Stimulated activated CD8-positive, alpha-beta memory T cell treated with anti-CD3 and anti-CD28 coated beads, Interleukin-15, amount 100 ng/mL, for 4 hours (primary cell): ENCODE data around the gene MCF2L2.
A peak's percentile ranks its signal among the peaks of the same experiment; 100 is the strongest.
"Not testable (repeated sequence)": the region's sequence is repeated elsewhere in the genome, so short reads cannot be mapped to it uniquely, and the experiment has no call there.

Experiments
- DNase-seq, 2 donors: peaks; one replicate each; pipeline ENCODE4 v3.0.0-alpha.2; 2020; ENCODE audit warnings: low read depth in 2 of 2

Gene MCF2L2

DNA sequence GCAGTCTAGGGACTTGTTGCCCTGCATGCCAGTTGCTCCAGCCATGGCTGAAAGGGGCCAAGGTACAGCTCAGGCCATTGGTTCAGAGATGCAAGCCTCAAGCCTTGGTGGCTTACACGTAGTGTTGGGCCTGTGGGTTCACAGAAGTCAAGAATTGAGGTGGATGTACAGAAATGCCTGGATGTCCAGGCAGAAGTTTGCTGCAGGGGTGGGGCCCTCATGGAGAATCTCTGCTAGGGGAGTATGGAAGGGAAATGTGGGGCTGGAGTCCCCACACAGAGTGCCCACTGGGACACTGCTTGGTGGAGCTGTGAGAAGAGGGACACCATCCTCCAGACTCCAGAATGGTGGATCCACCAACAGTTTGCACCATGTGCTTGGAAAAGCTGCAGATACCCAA lies 186.0 kb downstream of the MCF2L2 start:
- DNase-seq: no peak

DNA sequence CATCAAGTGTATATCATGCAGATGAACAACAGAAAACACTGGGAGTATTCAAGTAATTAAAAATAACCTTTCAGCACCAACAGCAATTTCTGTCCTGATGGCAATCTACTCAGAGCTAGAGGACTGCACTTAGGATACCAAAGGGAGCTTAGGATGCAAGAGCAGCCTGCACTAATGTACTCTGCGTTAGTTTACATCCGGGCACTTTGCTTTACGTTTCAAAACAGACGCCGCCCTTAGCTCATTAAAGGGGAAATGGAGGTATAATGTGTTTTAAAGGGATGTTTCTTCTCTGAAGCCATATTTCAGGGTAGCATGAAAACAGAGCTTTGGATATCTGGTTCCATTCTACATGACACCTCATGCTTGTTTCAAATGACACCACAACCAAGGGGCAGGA lies 189.4 kb downstream of the MCF2L2 start:
- DNase-seq: no peak

DNA sequence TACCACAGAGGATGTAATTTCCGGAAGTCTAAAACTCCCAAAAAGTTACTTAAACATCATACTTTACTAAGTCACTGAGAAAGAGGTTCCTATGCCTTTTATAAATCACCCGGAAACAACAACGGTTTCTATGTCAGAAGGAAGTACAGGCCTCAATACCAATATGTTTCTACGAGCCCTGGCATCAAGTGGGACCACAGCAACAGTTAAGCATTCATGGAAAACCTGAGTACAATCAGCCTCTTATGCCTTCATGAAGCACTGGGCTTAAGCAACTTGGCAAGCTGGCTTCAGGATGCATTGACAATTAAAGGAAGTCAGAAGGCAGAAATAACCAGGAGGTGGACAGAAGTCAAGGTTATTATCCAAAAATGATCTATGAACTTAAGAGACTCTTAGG lies 194.5 kb downstream of the MCF2L2 start:
- DNase-seq: no peak

DNA sequence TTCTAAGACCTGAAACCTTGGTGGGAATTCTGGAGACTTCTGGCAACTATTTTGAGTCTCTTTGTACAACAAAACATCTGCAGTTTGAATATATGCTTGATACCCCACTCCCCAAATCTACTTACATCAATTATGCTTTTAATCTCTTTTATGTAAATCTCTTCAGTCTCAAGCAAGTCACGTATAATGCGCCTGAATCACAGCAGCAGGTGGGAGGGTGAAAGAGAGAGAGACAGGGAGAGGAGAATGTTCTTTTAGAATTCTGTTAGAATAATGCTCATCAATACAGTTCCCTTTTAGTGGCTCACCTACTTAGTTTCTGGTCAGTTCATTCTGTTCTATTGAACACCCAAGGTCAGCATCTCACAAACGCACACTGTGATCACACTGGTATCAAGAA lies 197.6 kb downstream of the MCF2L2 start:
- DNase-seq: no peak

DNA sequence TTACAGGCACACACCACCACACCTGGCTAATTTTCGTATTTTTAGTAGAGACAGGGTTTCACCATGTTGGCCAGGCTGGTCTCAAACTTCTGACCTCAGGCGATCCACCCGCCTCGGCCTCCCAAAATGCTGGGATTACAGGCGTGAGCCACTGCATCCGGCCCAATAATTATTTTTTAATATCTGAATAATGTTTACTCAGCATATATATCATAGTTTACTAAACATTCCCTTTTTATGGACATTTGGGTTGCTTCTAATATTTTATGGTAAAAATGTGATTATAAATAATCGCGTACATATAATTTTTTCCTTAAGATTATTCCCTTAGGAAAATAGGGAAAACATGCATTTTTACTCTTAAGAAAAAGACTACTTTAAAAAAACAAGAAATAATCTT lies 198.2 kb downstream of the MCF2L2 start:
- DNase-seq: not testable (repeated sequence)

DNA sequence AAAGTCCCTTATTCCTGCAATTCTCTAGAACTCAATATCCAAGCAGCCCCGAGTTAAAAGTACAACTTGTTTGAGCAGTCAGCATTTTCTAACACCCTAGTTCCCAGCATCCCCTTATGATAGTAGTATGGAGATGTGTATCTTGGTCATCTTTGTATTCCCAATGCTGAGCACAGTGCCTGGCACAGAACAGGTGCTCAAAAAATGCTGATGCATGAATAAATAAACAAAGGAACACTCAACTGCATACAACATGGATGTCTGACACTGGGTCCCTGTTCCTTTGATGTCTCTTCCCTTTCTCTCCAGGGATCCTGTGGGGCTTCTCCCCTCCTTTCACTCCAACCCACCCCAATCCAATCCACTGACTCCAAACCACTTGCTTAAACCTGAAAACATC lies 199.2 kb downstream of the MCF2L2 start:
- DNase-seq: no peak

DNA sequence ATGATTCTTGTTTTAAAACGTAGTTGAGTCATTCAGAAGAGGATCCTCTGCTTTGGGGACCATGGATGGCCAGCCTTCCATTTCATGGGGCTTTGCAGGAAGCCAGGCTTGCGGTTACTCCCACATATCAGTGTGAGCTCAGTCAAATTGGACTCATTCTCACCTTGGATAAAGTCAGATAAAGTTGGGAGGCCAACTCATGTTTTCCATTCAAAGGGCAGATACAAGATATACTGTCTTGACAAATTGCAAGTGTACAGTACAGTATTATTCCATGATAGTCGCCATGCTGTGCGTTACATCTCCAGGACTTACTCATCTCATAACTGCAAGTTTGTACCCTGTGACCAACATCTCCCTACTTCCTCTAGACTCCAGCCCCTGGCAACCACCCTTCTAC lies 200.8 kb downstream of the MCF2L2 start:
- no peak for DNase-seq

DNA sequence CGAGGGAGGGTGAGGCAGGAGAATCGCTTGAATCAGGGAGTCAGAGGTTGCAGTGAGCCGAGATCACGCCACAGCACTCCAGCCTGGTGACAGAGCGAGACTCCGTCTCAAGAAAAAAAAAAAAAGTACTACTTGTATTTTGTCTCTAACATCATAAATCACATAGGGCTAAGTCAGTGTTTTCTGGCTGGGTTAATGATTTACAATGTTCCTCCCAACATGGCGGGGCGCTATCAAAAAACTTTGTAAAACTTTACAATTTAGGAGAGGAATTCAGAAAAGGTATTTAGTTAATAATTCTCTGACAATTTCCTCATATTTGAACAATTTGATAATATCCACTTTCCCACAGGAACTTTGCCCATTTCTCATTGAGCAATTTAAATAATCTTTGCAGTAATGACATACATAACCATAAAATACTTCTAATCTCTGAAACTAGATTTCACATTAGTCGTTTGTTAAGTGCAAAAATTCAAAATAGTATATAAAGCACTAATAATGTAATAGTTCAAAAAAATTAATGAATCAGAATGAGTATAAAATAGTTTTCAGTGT lies 202.0 kb downstream of the MCF2L2 start:
- no peak for DNase-seq

DNA sequence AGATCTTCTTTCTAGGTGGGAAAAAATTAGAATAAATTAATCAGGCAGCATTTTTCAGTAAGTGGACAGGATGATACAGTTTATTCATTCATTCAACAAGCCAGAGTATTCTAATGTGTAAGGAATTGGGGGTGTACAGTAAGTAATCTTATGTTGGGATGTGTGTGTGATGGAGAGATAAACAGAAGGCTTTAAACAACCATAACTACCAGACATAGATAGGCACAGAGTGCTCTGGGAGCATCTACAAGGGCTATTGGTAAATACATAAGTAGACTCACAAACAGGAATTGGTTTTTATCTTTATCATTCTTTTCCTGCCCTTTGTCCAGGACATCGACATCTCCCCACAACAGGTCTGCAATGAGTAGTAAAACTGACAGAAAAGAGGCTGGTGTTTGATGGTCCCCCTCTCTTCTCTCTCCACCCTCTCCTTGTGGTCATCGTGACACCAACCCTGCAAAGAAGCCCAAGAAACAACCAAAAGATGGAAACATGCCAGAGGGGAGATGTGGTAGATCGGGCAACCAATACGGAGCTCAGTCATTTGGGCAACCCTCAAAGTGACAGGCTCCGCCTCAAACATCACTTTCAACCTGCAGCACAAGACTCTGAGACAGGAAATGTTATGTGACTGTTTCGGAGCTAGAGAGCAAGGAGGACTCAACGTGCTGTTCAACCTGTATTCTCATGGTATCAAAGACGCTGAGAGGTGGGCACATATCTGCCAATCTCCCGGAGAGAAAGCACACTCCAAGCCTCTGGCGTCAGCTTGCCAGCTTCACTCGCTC lies 204.0 kb downstream of the MCF2L2 start:
- peak in 1 of 2 donors; percentile 24 for DNase-seq

DNA sequence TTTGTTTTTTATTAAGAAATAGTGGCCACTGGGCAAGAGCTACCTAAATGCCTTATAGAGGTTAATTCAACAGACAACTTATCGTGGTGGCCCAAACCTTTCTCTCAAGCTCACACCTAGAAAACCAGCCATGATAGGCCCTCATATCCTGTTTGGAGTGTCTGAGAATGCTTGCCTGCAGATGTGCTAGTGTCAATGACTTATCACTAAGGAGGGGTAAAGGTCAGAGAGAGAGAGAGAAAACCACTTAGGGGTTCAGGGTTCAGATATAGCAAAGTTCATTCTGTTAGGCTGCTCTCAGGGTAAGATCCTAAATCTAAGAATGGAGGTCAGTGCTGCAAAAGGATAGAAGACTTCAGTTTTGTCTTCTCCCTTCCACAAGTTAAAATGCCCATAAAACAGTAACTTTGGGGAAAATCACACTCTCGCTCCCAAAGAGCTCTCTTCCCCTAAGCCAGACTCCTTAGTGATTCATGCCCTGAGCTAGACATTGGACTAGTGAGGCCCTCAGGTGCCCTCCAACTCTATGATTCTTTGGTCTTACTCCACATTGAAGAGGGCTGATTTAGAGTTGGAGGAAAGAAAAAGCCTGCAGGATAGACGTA lies 205.7 kb downstream of the MCF2L2 start:
- no peak for DNase-seq

DNA sequence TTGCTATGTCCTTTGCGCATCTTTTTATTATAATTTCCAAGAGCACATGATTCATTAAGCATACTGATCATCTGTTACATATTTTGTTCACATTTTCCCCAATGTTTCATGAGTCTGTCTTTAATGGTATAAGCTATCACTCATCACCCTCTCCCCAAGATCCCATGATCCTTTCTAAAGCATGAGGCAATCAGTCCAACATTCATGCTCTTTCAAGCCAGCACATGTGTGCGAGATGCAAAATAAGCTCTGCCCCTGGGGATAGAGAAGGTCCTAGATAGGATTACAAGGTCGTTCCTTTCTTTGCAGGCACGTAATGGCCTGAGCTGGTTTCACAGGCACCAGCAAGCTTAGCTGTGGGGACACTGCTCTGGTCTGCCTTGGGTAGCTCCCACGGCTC lies 207.6 kb downstream of the MCF2L2 start:
- no peak for DNase-seq

DNA sequence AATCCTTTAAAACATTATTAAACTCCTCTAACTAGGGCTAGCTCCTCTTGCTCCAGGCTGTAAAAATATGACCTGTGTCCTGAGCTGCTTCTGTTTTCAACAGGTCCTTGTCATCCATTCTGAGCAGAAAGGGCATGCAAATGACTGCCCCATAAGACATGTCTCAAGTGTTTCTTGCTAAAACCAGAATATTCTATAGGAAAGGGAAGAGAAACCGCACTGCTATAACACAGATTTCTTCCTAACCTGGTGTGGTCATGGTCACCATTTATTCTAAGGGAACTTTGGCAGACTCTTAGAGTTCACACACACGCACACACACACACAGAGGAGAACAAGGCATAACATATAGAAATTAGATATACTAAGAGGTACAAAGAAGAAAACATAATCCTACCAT lies 209.6 kb downstream of the MCF2L2 start:
- no peak for DNase-seq

DNA sequence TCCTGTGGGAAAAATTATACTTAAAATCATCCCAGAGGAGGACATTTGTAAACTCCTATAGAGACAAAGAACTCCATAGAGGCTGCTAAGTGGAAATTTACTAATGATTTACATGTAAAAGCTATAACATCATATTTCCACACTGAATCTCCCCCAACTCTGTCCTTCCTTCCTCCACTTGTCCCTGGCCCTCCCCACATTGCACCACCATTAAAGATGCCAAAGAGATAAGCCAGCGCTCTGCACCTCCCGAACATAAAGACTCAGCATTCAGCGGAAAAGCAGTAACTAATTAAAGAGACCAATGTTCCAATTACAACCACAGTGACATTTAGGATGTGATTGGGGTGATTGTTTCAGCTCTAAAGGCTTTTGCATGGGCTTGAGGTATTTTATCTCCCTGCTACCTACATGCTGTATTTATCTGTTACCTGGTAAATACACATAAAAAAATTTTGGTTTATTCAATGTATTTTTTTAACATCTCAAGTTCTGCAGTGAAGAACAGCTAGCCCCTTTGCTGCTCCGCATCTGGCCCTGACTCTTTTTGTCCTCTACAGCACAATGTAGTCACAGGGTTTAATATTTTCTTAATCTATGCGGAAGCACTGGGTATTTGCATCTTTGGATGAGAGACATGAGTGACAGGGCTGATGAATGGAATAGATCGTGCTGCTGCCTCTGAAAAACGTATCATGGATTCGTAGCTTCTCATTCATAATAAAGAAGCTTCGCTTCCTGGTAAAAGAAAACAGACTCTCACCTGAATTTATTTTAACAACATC lies 210.7 kb downstream of the MCF2L2 start:
- no peak for DNase-seq

DNA sequence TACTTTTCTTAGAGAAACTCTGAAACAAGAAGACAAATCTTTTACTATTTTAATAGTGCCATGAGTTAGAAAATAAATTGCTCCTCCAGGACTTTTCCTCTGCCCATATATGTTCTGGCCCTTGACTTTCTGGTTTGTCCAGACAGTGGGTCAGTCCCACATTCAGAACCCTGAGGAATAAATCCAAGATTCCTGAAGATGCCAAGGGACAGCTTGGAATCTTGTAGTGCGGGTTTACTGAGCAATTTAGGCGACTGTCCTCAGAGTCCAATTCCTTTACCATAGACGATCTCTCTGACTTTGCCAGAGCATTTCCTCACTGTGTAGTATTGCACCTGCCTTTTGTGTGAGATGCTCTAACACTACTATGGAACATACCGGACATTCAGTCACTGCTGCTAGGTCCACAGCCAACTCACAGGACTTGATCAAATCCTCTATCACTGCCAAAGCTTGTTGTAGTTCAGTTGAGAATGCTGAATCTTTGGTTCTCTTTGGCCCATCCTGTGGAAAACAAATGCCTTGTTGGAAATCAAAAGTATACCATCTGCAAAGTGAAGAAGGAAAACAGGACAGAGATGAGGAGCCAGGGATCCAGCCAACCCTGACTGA lies 212.7 kb downstream of the MCF2L2 start:
- no peak for DNase-seq

DNA sequence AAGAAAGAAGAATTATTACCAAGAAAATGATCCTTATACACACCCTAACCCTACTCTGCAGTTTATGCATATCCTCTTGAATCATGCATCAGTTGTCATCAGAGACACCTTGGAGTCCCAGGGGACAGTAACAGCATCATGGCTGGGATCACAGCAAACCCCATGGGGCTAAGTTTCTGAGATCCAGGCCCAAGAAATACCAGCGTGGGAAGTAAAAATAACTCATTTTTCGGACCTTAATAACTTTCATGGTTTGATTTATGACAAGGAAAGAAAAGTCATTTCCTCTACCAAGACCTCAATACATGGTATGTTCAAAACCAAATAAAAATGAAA lies 214.2 kb downstream of the MCF2L2 start:
- no peak for DNase-seq

DNA sequence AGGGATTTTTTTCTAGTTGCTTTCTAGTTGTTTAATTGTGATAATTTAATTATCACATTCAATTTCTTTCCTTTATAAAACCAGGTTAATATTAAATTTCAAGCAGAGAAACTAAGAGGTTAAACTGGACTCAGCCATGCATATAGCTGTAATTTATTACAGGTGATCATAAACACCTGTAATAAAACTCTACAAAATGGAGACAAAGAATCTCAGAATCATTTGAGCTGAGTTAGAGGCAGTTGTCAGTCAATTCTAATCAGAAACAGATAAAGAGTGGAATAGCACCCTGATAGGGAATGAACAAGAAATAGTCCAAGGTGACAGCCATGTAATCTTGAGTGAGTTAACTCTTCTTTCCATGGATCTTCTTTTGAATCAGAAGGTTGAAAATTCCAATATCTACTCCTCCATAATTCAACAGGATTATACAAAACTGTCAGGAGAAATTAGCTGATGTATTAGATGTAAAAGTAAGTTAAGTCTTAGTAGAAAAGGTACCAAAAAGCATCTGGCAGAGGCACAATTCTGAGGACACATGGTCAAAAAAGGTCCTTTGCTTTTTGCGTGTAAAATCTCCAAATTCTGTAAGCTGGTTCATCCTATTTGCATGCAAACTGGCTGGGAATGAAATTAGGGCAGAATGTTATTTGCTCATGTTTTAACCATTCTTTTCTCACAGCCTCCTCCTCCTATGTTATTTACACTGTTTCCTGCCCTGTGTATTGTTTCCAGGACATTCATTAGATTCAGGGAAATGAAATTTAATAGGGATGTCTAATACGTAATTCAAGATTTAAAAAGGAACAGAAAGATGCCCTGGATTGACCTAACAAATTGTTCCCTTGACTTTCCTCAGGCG lies 214.8 kb downstream of the MCF2L2 start:
- DNase-seq: no peak

DNA sequence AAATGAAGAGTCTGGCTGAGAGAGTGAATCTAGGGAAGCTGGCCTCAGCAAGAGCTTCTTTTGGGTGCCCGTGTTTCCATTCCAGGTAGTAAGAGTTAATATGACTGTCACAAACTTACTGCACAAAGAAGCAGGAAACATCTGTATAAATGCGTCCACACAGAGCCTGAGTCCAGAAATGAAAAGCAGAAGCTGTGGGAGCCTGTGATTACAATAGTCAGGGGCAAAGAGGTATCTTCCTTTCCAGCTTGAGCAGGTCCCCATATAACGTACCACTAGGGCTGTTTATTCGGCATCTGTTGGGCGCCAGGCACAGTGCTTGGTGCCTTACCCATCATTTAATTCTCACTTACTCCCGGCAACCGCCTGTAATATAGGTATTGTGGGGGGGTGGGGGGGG lies 215.9 kb downstream of the MCF2L2 start:
- no peak for DNase-seq

DNA sequence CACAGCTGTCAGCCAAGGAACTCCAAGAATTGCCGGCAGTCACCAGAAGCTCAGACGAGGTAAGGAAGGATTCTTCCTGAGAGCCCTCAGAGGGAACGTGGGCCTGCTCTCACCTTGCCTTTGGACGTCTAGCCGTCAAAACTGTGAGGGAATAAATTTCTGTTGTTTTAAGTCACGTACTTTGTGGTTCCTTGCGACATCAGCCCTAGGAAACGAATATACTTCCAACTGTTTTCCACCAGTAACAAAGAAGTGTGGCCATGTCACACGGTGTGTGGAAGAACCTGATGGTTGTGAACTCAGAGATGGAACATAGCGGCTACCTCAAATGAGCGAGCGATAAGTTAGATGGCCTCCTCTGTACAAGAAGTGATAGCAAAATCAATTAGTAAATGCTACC lies 216.3 kb downstream of the MCF2L2 start:
- no peak for DNase-seq

DNA sequence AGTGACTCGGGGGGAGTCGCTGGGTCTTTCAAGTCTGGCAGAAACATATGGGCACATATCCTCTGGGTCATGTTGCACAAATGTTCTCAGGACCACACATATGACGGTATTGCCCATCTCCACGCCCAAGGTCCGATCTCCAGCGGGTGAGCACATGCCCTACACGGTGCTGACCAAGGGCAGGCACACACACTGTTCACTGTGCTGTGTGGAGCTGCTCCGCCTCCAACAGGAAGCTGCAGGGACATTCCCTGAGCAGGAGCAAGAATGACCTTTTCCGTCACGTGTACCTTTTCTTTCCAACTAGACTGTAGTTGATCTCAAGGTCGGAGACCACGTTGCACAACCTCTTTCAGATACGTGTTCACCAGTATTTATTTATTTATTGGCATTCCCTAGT lies 217.1 kb downstream of the MCF2L2 start:
- no peak for DNase-seq

DNA sequence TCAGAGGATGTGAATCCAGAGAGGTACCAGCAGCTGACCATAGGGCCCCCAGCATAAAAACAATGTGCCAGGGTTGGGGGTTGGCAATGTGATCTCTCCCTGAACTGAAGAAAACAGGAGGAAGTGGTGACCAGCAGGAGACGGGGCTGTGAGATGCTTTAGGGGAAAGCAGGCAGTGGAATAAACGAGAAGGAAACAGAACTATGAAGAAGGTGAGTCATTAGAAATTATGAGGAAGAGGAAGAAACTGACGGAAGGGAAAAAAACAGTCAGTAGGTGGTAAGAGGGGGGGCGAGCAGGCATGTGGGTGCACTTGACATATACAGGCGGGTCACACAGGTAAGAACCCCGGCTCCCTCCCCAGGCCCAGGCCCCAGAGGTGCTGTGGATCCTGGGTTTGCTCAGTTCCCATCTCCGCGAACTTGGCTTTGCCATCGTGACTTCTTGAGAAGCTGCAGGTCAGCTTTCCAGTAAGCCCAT lies 217.5 kb downstream of the MCF2L2 start:
- peak in 1 of 2 donors; percentile 16 for DNase-seq

DNA sequence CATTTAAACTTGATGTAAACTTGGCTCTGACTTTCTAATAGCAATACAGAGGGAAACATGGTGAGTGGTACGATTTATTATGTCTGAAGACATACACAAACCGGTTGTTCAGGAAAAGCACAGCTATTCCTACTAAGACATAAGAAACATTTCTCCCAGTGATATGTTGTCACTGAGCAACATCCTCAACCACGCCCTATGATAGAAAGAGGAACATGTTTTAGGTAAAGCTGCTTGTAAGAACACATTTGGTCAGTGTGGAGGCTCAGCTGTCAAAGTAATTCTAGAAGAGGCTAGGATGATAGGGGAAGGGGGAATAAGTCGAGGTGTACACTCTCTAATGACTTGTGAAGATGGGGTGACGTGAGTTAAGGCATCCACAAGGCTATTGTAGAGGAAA lies 218.1 kb downstream of the MCF2L2 start:
- DNase-seq: no peak
